ENCODE data around the gene GFY.

The GFY gene

GRCh38 chr19:49415102-49415809 lies 9.9 kb upstream of the GFY start:
- peak; percentile 87 for DNase-seq (ENCODE audit: low spot score)
- in situ Hi-C loops (cut with MboI; ENCODE audit: low sequenced_read_pairs, unreplicated experiment), result no loop called here
- TF ChIP-seq CTCF (IDR thresholded peaks at IDR 0.05; ENCODE audit: borderline replicate concordance, control extremely low read depth, extremely low read depth, insufficient read depth, missing control alignments), result no peak

GRCh38 chr19:49415810-49416200 lies 9.4 kb upstream of the GFY start:
- in situ Hi-C loops (cut with MboI; ENCODE audit: low sequenced_read_pairs, unreplicated experiment), result no loop called here

GRCh38 chr19:49417088-49417487 lies 8.1 kb upstream of the GFY start:
- no peak for TF ChIP-seq CTCF (IDR thresholded peaks at IDR 0.05; ENCODE audit: borderline replicate concordance, control extremely low read depth, extremely low read depth, insufficient read depth, missing control alignments)
- in situ Hi-C loops (cut with MboI; ENCODE audit: low sequenced_read_pairs, unreplicated experiment), result no loop called here
- DNase-seq (ENCODE audit: low spot score), result no peak

More at GRCh38 chr19:49415810-49416200, 9.4 kb upstream of the GFY start:
- no peak for TF ChIP-seq CTCF (IDR thresholded peaks at IDR 0.05; ENCODE audit: borderline replicate concordance, control extremely low read depth, extremely low read depth, insufficient read depth, missing control alignments)
- DNase-seq (ENCODE audit: low spot score), result no peak

GRCh38 chr19:49418511-49418910 lies 6.7 kb upstream of the GFY start:
- in situ Hi-C loops (cut with MboI; ENCODE audit: low sequenced_read_pairs, unreplicated experiment), result no loop called here

GRCh38 chr19:49419173-49419572 lies 6.0 kb upstream of the GFY start:
- in situ Hi-C loops (cut with MboI; ENCODE audit: low sequenced_read_pairs, unreplicated experiment), result no loop called here
- no peak for DNase-seq (ENCODE audit: low spot score)
- no peak for TF ChIP-seq CTCF (IDR thresholded peaks at IDR 0.05; ENCODE audit: borderline replicate concordance, control extremely low read depth, extremely low read depth, insufficient read depth, missing control alignments)

More at GRCh38 chr19:49418511-49418910, 6.7 kb upstream of the GFY start:
- TF ChIP-seq CTCF (IDR thresholded peaks at IDR 0.05; ENCODE audit: borderline replicate concordance, control extremely low read depth, extremely low read depth, insufficient read depth, missing control alignments), result no peak
- DNase-seq (ENCODE audit: low spot score), result no peak

- in situ Hi-C loops (cut with MboI; ENCODE audit: low sequenced_read_pairs, unreplicated experiment), result no loop called here
- no peak for TF ChIP-seq CTCF (IDR thresholded peaks at IDR 0.05; ENCODE audit: borderline replicate concordance, control extremely low read depth, extremely low read depth, insufficient read depth, missing control alignments)
- no peak for DNase-seq (ENCODE audit: low spot score)
Measured at GRCh38 chr19:49420227-49420626, 5.0 kb upstream of the GFY start.
